ENCODE data around the gene MRPL36.

GRCh38 chr5:1826235-1826980 is 26.8 kb upstream of the MRPL36 start:
- no peak for TF ChIP-seq CTCF (conservative IDR thresholded peaks at IDR 0.05; ENCODE audit: low read depth, low read length)
- TF ChIP-seq POLR2A (IDR thresholded peaks at IDR 0.05; ENCODE audit: low read depth, low read length), result no peak
- no peak for TF ChIP-seq USF2 (IDR thresholded peaks at IDR 0.05; ENCODE audit: low read depth, low read length)

All from IMR-90 (cell line).